ENCODE measurements around the gene PIGR.

DNA sequence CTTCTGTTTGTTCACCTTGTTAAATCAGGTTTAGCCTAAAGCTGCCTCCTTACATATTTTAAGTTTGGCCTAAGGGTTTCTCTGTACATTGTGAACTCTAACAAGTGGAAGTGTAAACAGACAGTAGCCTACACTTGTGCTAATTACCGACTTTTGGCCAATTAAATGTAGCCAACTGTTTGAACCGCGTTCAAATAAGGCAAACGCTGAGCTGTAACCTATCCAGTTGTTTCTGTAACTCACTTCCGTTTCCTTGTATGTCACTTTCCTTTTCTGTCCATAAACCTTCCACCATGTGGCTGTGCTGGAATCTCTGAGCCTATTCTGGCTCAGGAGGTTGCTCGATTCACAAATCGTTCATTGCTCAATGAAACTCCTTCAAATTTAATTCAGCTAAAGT, 32.0 kb upstream of the PIGR start:
- TF ChIP-seq POLR2A (IDR thresholded peaks at IDR 0.05; ENCODE audit: low read depth, low read length), result no peak
- no peak for TF ChIP-seq POLR2AphosphoS5 (IDR thresholded peaks at IDR 0.05; ENCODE audit: low read depth, low read length)
- TF ChIP-seq TAF1 (IDR thresholded peaks at IDR 0.05; ENCODE audit: low read depth, low read length), result no peak

Data from GM12891 (cell line).